Cardiac fibroblast (primary cell): ENCODE data around the gene PIM3.

Experiments used
- DNase-seq, 2 donors: peaks; one replicate each; pipeline versions ENCODE4 v3.0.0 to v3.0.0-alpha.2; 2010; ENCODE audit warnings: low read depth in 2 of 2
- H3K4me3 ChIP-seq, 2 donors: replicated peaks in 1 of 2; 1 replicate in 1 of 2; 2 replicates in 1 of 2; pipeline ENCODE4 v1.5.1; 2011; ENCODE audit warnings: low read depth in 2 of 2, low read length in 2 of 2, mild to moderate bottlenecking in 2 of 2, moderate library complexity in 1 of 2
- TF ChIP-seq, protein P1 (sequence below): IDR thresholded peaks from one replicate; pipeline ENCODE4 v1.5.1; 2011; ENCODE audit warnings: low read depth, mild to moderate bottlenecking, low read length, inconsistent platforms

PIM3 gene

DNA sequence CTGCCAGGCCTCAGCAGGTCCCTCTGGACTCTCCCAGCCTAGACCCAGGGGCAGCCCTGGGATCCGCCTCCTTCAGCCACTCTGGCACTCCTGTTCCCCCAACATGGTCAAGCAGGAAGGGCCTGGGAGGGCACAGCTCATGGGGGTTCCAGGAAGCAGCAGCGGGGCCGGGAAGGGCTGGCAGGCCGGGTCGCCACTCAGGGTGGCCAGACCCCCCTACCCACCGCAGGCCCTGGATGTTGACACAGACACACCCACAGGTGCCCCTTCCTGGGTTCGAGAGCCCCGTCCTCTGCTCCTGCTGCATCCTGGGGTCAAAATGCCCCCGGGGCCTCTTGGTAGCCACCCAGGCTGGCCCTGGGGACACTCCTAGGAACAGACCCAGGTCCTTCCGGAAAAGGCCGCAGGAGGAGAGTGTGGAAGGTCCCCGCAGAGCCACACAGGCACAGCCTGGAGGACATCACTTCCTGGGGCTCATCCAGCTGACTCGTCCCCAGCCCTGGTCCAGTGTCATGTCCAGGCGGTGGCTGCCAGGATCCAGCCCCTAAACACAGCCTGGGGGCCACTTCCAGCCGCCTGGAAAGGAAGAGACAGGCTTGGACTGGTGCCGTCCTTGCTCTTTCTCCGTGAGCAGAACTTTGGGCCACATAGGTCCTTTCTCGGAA is 6.8 kb upstream of the PIM3 start:
- H3K4me3 ChIP-seq = no peak overlapping the region
- no peak for DNase-seq
- TF ChIP-seq, protein P1, sequence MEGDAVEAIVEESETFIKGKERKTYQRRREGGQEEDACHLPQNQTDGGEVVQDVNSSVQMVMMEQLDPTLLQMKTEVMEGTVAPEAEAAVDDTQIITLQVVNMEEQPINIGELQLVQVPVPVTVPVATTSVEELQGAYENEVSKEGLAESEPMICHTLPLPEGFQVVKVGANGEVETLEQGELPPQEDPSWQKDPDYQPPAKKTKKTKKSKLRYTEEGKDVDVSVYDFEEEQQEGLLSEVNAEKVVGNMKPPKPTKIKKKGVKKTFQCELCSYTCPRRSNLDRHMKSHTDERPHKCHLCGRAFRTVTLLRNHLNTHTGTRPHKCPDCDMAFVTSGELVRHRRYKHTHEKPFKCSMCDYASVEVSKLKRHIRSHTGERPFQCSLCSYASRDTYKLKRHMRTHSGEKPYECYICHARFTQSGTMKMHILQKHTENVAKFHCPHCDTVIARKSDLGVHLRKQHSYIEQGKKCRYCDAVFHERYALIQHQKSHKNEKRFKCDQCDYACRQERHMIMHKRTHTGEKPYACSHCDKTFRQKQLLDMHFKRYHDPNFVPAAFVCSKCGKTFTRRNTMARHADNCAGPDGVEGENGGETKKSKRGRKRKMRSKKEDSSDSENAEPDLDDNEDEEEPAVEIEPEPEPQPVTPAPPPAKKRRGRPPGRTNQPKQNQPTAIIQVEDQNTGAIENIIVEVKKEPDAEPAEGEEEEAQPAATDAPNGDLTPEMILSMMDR = no peak

DNA sequence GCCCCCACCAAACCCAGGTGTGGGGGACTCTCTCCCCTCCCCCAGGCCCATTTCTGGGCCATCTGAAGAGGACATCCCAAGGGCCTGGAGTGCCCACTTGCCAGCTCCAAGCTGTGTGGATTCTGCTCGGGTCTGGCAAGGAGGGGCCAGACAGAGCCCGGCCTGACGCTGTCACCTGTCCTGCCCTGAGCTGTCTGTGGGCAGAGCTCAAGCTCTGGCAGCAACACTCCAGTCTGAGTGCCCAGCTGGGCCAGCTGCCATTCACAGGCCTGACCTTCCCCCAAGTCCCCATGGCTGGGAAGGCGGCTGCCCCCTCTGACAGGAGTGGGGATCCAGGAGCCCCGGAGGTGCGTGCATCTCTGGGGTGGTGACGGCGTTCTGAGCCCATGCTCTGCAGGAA is 6.2 kb upstream of the PIM3 start:
- no peak for DNase-seq
- no peak overlapping the region for H3K4me3 ChIP-seq
- TF ChIP-seq, protein P1 = no peak

DNA sequence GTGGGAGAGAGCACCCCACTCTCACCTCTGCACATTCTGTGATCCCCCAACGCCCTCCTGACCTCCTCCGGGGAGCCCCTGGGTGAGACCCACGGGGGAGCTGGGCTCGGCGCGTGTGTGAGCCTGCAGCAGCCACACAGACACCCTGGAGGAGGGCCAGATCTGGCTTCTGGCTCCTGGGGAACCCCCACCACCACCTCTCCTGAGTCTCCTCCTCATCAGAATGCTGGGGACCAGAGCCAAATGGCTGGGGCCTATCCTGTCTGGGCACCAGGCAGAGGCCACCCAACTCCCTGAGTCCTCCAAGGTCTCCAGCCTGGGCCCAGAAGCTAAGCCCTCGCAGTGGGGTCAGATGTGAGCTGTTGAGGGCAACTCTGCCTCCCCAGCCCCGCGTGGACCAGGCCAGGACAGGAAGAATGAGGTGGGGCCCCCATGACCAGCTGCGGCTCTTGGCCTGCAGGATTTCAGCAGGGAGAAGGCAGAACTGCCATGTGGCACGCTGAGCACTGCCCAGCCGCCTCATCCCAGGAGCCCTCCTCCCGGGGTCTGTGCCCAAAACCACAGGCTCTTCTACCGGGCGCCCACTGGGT is 5.5 kb upstream of the PIM3 start:
- TF ChIP-seq, protein P1 = no peak
- no peak for DNase-seq
- no peak overlapping the region for H3K4me3 ChIP-seq

DNA sequence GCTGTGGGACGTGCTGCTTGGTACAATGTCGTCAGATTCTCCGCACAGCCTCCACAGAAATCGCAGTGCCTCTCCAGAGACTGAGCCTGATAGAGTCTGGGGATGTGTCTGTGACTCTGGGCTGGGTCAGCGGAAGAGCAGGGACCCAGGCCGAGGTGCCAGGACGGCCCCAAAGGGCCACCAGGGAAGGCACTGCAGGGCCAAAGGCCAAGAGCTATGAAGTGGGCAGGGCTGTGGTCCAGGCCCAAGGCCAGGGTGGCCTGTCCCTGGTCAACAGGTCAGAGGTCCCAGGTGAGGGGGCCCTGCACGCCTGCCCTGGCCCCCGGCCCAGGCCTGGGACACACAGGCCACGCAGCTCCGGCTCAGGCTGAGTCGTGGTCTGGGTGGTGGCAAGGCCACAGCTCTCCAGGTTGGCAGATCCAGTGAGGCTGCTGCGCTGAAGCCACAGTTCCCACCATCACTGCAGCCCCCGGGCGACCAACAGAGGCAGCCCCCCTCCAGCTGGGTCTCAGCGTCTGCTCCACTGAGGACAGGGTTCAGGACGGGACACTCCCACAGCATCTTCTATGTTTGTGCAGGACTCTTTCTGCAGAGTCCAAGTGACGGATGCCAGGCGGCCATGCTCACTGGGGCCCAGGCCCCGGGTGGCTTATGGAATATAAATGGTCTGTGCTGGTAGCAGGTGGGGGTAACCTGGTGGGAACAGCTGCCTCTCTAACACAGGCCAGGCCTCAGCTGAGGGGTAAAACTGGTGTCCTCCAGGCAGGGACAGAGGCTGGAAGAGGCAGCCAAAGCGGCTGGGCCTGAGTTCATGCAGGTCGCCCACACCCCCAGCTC is 4.8 kb upstream of the PIM3 start:
- H3K4me3 ChIP-seq = no peak overlapping the region

DNA sequence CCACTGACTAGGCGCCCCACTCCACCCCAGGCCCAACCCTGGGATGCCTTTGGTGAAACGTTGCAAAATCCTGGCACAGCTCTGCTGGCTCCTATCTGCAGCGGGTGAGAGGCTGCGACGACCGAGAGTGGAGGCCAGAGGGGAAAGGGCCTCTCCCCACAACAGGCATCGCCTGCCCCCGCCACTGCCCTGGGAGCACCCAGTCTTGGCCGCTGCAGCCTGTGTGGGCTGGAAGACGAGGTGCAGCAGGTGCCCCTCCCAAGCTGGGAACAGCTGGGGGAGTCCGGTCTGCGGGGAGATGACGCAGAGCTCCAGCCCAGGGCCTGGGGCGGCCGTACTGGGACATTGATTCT is 4.2 kb upstream of the PIM3 start:
- TF ChIP-seq, protein P1 = no peak
- DNase-seq = no peak
- H3K4me3 ChIP-seq = no peak overlapping the region

More for the DNA sequence above, 4.8 kb upstream of the PIM3 start:
- TF ChIP-seq, protein P1 = no peak
- DNase-seq = no peak

GRCh38 chr22:49956914-49957825 is 3.4 kb upstream of the PIM3 start:
- no peak overlapping the region for H3K4me3 ChIP-seq
- no peak for DNase-seq
- TF ChIP-seq, protein P1 = no peak
